ENCODE data around the gene PAQR9.

- TF ChIP-seq CTCF (IDR thresholded peaks at IDR 0.05; ENCODE audit: low read length): no peak
- TF ChIP-seq EZH2 (IDR thresholded peaks at IDR 0.05; ENCODE audit: borderline replicate concordance, low read length): no peak
Observed at GRCh38 chr3:143002727-143003126, 39.3 kb upstream of the PAQR9 start.
